22Rv1 (cell line): ENCODE data around the gene FAM222A.

Experiments used
- ZFX ChIP-seq: fragments of 450-650 bp; IDR thresholded peaks from 2 replicates; pipeline ENCODE4 v1.6.1; 2017; ENCODE audit warnings: antibody characterized with exemption, borderline replicate concordance
- TF ChIP-seq, protein P1 (sequence below): fragments of 450-650 bp; IDR thresholded peaks from 2 replicates; pipeline ENCODE4 v1.5.1; 2017; ENCODE audit warnings: mild to moderate bottlenecking

DNA sequence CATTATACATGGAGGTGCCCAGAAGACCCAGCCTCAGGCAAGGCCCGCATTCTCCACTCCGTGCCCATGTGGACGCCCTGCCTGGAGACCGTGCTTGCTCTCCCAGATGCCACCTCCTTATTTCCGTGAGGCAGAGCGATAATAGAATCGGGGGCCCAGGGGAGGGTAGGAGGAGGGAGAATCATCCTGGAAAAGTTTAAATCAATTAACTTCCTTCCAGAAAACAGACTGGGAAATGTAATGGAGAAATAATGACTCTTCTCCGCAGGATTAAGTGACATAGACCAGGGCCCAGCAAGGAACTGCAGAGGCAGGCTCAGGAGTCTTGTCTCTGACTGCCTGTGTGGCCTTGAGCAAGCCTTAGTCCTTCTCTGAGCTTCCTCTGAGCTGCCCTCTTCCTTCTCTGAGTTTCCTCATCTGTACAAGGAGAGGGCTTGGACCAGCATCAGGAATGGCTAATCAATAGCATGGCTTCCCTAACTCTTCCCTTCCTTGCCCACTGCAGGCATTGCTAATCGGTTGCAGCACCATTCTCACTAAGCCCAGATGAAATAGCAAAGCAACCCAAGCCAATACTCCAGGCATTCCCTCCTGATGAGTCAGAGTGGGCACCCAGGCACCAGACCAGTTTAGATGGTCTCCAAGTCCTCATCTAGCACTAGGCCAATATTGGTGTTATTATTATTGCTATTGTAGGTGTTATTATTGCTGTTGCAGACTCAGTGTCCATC, 11.3 kb upstream of the FAM222A start:
- TF ChIP-seq, protein P1, sequence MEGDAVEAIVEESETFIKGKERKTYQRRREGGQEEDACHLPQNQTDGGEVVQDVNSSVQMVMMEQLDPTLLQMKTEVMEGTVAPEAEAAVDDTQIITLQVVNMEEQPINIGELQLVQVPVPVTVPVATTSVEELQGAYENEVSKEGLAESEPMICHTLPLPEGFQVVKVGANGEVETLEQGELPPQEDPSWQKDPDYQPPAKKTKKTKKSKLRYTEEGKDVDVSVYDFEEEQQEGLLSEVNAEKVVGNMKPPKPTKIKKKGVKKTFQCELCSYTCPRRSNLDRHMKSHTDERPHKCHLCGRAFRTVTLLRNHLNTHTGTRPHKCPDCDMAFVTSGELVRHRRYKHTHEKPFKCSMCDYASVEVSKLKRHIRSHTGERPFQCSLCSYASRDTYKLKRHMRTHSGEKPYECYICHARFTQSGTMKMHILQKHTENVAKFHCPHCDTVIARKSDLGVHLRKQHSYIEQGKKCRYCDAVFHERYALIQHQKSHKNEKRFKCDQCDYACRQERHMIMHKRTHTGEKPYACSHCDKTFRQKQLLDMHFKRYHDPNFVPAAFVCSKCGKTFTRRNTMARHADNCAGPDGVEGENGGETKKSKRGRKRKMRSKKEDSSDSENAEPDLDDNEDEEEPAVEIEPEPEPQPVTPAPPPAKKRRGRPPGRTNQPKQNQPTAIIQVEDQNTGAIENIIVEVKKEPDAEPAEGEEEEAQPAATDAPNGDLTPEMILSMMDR = no peak
- TF ChIP-seq ZFX = no peak
